SHP77 (cell line): ENCODE data around the gene VSTM4.

Source experiments
- DNase-seq, 2 experiments: peaks; one replicate each; lab custom pipeline; 2025; lab: John Stamatoyannopoulos, UW

VSTM4 gene

DNA sequence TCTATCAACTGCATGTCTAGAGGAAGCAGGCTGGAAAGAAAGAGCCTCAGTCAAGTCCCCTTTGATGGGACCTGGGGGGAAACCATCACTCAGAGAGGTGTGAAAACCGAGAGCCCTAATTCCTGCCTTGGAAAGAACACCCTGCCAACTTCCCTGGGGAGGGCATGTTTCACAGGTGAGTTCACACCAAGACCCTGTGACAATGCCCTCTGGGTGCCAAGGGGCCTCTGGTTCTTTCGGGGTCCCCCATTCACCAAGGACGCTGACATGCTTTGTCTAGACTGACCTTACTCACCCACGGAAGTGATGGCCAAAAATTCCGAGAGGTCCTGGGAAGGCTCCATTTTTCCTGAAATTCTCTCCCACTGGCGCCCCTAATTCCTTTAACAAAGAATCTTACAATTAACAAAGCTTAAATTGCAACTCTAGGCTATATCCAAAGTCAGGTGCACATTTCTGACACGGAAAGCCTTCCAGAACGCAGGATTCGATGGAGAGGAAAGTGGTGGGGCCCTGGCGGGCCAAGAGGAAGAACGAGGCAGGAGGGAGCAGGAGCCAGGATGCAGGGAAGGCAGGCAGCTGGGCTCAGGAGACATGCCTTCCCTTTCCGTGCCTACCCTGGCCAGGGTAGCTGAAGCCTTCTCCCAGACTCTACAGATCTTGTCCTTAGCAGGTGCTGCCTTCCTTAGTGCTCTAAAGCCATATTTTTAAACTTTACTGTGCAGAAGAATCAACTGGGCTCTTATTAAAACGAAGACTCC lies 23.7 kb downstream of the VSTM4 start:
- no peak for DNase-seq

- DNase-seq, result no peak
Observed at GRCh38 chr10:49090696-49091380, 24.5 kb downstream of the VSTM4 start.

DNA sequence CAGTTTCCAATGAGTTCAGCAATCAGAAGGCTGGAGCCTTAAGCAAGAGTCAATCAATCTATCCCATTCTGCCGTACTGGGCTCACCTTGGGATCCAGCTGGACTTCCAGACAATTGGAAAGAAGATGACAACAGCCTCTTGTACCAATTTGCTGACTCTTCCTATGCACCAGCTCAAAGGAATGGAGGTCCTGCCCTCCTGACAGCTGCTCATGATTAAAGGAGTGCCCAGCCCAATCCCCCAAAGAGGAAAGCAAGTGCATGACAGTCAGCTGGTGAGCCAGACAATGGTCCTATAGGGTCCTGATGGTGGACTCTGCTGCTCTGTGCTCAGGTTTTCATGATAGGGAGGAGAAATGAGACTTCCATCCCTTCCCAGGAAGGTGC lies 25.1 kb downstream of the VSTM4 start:
- no peak for DNase-seq

DNA sequence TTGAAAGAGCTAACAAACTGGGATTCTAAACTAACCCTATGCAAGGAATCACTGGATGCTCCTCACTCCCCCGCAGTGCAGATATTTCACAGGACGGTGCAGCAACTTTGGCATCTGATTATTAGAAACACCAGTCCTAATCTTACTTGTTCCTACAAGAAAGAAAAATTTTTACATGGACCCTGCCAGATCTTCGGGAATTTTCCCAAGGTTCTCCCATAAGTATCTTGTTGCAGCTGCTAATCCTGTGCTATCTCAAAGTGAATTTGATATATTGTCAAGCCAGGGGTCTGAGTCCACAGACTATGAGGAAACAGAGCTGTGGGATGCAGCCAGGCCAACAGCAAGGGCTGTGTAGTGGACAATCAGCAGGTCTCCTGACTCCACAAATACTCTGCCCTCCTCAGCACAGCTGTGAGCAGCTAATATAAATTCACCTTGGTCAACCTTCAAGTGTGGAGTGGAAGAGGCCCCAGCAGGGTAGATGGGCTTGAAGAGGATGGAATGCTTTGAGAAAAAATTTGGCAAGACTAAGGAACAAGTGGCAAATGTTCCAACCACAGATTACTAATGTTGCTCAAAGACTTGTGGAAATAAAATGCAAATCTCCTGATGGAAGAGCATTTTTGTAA lies 25.6 kb downstream of the VSTM4 start:
- DNase-seq, result no peak

DNA sequence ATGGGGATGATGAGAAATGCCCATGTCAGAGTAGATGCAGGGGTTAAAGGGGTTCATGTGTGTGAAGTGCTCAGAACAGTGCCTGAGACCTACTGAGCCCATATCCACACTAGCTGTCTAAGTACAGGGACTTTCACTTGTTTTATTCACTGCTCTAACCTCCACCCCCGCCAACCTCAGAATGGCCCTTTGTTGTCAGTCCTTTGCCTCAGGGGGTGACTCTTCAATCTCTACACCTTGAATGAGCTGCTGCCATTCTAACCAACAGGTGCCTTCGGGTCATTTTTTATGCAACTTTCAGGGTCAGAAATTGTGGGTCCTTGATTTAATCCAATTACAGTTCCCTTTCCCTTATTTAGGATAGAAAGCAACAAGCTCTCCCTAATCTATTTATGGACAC lies 26.2 kb downstream of the VSTM4 start:
- no peak for DNase-seq

DNA sequence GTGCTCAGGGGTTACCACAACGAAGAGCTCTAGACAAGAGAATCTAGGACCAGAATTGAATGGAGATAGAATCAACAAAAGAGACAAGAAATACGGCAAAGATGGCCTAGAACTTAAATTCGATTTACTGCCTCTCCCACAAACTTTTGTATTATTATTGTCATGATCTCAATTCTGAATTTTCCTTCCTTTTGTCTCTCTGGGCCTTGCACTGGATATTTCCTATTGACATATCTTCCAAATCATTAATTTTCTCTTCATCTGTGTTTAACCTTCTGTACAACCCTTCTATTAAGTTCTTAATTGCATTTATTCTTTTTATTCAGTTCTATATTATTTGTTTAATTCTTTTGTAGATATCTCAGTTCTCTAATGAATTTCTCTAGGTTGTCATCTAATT lies 28.4 kb downstream of the VSTM4 start:
- no peak for DNase-seq

DNA sequence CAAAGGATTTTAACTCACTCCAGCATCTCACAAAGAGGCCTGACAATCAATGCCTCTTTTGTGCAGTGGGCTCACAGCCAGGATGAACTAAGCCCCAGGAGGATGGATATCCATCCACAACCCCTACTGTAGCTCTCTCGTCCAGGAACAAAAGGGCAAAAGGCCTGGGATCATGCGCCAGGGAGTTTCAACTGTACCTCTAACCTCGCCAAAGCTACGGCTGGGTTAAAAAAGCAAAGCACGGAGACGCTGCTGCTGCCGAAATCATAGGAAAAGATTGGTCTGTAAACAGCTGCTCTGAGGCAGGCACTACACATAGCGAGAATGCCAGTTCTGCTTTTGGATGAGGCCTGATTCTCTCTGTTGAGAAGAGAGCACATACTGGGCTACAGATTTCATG lies 32.1 kb downstream of the VSTM4 start:
- no peak for DNase-seq

- no peak for DNase-seq
Observed at GRCh38 chr10:49082766-49083165, 32.6 kb downstream of the VSTM4 start.

DNA sequence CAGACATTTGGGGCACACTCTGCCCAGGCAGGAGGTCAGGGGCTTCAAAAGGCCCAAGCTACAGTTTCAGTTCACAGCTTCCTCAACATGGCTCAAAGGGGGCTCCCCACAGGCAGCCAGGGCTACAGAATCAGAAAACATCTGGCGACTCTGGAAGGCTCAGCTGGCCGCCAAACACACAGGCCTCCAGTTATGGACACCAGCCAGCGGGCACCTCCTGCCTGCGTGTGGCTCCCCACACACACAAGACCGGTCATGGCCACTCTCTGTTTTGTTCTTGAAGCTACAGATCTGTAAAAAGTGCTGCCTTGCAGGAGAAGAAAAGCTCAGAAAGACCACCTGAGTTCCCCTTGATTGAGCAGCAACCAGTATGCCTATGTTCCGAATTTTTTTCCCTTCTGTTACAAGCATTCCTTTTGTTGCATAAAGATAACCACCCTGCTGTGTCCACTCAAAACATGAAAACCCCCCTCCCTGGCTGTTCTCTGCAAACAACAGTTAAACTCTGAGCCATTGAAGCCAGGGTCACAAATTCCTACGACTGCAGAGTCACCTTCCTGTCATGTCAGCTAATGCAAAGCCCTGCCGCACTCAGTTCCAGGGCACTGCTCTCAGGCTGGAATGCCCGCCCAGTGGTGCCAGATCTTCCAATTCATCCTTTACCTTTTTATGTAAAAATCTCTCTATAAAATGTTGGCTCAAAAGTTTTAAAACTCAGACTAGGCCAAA lies 33.6 kb downstream of the VSTM4 start:
- DNase-seq, result no peak

DNA sequence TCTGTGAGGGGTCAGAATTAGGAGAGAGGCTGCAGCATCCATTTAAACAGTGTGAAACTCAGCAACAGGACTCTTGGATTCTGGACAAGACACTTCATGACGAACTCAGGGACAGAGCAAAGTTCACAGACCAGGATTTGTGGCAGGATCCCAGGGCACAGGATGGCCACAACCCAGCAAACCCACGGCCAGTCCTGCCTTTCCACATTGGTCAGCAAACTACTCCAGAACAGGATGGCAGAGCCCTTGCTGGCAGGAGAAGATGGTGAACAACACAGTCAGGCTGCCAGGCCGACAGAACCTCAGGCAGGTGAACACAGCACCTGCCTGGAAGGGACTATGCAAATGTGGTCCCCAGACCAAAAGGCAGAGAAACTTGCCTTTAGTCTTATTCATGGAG lies 34.4 kb downstream of the VSTM4 start:
- DNase-seq, result no peak

DNA sequence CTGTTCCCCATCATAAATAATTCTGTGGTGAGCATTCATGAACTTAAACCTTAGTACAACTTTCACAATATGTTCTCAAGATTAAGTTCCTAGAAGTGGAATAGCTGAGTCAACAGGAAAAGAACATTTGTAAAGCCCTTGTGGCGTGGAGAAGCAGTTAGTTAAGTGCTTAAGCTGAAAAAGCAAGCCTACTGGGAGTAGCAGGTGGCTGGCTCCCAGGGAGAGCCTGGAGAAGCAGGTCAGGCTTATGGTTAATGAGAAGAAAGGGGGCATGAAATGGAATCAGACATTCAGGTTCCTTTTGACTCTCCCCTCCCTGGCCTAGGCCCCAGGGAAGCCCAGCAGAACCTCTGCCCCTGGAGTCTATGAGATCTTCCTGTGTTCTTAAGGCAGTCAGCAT lies 35.3 kb downstream of the VSTM4 start:
- no peak for DNase-seq

DNA sequence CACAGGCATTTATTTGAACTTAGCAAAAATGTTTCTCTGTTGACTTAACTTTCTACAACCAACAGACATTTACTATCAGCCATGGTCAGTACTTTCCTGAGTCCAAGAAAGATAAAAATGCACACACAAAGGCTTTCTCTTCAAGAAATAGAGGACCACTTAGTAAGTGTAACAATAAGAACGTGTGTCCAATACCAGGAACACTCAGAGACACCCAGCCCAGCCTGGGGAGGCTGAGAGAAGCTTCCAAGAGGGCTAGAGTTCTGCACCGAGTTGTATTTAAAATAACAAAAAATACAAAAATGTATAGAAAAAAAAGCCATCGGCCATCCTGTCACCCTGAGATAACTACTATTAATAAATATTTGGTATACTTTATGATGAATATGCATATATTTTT lies 35.8 kb downstream of the VSTM4 start:
- DNase-seq, result no peak

DNA sequence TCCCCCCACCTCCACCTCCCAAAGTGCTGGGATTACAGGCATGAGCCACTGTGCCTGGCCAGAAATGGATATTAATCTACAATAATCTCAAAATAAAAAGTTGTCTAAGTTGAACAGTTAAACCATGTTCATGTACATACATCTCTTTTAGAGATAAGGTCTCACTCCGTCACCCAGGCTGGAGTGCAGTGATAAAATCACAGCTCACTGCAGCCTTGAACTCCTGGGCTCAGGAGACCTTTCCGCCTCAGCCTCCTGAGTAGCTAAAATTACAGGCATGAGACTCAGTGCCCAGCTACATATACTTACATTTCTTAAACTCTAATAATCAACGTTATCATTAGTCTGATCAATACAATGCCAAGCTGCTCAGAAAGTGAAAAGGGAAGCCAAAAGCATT lies 36.2 kb downstream of the VSTM4 start:
- no peak for DNase-seq

GRCh38 chr10:49078433-49078832 lies 36.9 kb downstream of the VSTM4 start:
- no peak for DNase-seq

DNA sequence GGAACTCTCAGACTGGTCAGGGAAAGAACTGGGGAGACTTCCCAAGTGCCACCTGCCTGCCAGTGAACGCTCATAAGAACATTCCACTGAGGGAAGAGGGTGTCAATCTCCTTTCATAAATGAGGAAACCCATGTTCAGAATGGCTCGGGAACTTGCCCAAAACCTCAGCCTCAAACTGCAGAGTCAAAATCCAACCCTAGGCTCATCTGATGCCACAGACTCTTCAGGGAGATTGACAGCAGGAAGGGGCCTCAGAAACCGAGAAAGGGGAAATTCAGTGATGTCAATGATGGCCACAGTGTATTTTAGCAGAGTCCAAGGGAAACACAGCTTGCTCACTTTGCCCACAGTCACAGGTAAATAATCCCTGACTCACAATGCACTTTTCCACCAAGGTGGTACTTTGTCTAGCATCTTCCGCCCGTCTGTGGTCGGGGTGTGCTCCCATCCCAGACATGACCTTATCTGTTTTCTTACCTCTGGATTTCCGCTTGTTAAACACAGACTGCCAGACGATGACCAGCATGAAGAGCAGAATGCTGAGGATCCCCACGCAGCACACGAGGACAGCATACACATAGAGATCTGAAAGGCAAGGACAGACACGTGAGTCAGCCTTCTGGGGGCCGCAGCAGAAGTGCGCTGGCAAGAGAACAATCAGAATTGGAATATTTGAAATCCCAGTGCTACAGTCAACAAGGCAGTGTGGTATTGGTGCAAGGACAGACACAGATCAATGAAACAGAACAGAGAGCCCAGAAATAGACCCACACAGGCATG lies 38.4 kb downstream of the VSTM4 start:
- DNase-seq, result no peak

DNA sequence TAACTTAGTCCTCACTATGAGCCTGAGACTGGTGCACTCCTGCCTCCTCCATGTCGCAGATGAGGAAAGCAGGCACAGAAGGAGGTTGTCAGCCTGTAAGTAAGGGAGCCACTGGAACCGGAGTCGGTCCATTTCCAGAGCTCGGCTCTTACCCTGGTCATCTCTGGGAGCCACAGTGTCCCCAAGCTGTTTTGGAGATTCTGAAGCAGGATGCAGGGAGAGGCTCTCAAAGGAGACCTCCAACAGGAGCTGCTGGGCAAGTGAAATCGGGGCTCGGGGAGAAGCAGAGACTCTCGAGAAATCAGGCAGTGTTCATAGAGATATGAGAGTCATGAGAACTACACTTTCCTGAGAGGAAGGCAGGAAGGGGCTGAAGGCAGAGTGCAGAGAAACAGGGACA lies 39.0 kb downstream of the VSTM4 start:
- no peak for DNase-seq

DNA sequence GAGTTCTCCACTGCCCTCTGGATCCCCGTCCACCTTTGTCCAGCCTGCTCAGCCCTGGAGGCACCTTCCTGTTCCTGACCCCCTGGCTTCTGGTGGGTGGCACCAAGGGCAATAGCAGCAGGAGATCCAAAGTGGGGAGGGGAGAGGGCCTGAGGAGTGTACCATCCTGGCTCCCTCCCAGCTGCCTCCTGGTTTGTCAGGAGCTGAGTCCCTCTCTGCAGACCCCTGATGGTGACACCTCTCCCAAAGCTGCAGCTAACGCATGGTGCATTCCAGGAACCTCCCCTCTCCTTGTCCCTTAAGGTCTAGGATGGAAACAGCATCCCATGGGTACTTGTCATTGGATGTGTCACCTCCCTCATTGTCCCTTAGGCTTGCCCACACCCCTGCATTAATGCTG lies 39.6 kb downstream of the VSTM4 start:
- no peak for DNase-seq

DNA sequence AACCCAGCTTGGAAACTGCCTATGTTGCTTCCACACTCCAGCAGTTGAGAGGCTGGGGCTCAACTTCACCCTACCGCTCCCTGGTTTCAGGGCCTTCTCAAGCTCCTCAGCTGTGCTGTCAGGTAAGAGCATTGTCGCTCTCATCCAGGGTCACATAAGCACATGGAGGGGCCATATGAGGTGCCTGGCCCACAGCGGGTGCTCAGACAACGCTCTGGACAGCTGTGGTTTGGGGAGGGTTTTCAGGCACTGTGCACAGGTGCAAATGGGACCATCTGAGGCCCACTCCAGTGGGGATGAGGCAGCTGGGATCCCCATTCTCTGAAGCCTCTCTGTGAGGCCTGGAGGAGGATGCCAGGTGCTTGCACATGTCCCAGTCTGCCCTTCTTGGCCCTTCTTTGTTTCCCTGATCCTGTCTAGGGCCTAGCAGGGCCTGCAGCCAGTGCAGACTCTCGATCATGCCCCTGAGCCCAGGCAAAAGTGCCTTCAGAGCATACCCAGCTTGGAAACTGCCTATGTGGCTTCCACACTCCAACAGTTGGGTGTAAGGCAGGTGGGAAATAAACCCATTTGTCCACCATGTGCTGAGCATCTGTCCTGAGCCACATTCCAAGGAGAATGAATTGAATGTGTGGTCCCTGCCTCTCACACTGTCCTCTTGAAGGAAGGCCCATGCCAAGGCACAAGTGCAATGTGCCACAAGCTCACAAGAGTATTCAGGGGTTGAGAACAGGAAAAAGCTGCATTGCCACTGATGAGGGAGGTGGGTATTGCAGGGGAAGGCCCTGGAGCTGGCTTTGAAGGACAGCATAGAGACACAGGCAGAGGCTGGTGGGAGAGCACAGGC lies 40.3 kb downstream of the VSTM4 start:
- DNase-seq, result no peak

GRCh38 chr10:49072166-49072885 lies 43.0 kb downstream of the VSTM4 start:
- DNase-seq, result no peak

- DNase-seq, result no peak
Observed at GRCh38 chr10:49071160-49071761, 44.1 kb downstream of the VSTM4 start.
